DLD1 (cell line): Measurements from ENCODE around the gene MED9.
"Not testable (repeated sequence)": the region's sequence is repeated elsewhere in the genome, so short reads cannot be mapped to it uniquely, and the experiment has no call there.

Source experiments
- in situ Hi-C: cut with HindIII; loops from 2 replicates; pipeline ENCODE4 v1.10.0; 2017; ENCODE audit warnings: low sequenced_read_pairs

Gene MED9

GRCh38 chr17:17454276-17454675 lies 22.5 kb upstream of the MED9 start:
- in situ Hi-C loops, result no loop called here

- in situ Hi-C loops, result not testable (repeated sequence)
Measured at GRCh38 chr17:17454700-17455099, 22.1 kb upstream of the MED9 start.

GRCh38 chr17:17455173-17455572 lies 21.6 kb upstream of the MED9 start:
- in situ Hi-C loops, result no loop called here

- in situ Hi-C loops, result no loop called here
Measured at GRCh38 chr17:17456251-17456650, 20.5 kb upstream of the MED9 start.

- in situ Hi-C loops, result no loop called here
Measured at GRCh38 chr17:17457680-17458079, 19.1 kb upstream of the MED9 start.

- in situ Hi-C loops, result no loop called here
Measured at GRCh38 chr17:17460038-17460437, 16.8 kb upstream of the MED9 start.

- in situ Hi-C loops, result no loop called here
Measured at GRCh38 chr17:17462048-17462824, 14.6 kb upstream of the MED9 start.

GRCh38 chr17:17463821-17464220 lies 13.0 kb upstream of the MED9 start:
- in situ Hi-C loops, result no loop called here

- in situ Hi-C loops, result not testable (repeated sequence)
Measured at GRCh38 chr17:17465878-17466277, 10.9 kb upstream of the MED9 start.

GRCh38 chr17:17466511-17466910 lies 10.3 kb upstream of the MED9 start:
- in situ Hi-C loops, result no loop called here

- in situ Hi-C loops, result no loop called here
Measured at GRCh38 chr17:17467016-17467415, 9.8 kb upstream of the MED9 start.

- in situ Hi-C loops, result no loop called here
Measured at GRCh38 chr17:17467720-17468119, 9.1 kb upstream of the MED9 start.

- in situ Hi-C loops, result no loop called here
Measured at GRCh38 chr17:17468217-17469010, 8.4 kb upstream of the MED9 start.

GRCh38 chr17:17469358-17469757 lies 7.4 kb upstream of the MED9 start:
- in situ Hi-C loops, result no loop called here

- in situ Hi-C loops, result no loop called here
Measured at GRCh38 chr17:17469996-17470395, 6.8 kb upstream of the MED9 start.

- in situ Hi-C loops, result no loop called here
Measured at GRCh38 chr17:17472333-17472920, 4.4 kb upstream of the MED9 start.

- in situ Hi-C loops, result no loop called here
Measured at GRCh38 chr17:17474341-17474740, 2.5 kb upstream of the MED9 start.

- in situ Hi-C loops, result no loop called here
Measured at GRCh38 chr17:17479209-17479608, 2.4 kb downstream of the MED9 start.

GRCh38 chr17:17480593-17481148 lies 3.9 kb downstream of the MED9 start:
- in situ Hi-C loops, result no loop called here

GRCh38 chr17:17481860-17482259 lies 5.1 kb downstream of the MED9 start:
- in situ Hi-C loops, result no loop called here

GRCh38 chr17:17484451-17484899 lies 7.7 kb downstream of the MED9 start:
- in situ Hi-C loops, result no loop called here
